ENCODE results near the gene LCNL1.

The LCNL1 gene

GRCh38 chr9:136947028-136947891 is 35.5 kb upstream of the LCNL1 start:
- no peak for DNase-seq

- peak in 1 of 2 donors; percentile 36 for DNase-seq
Measured at GRCh38 chr9:136947955-136948510, 34.8 kb upstream of the LCNL1 start.

- no peak for DNase-seq
Measured at GRCh38 chr9:136949239-136949816, 33.5 kb upstream of the LCNL1 start.

- peak; percentile 95 to 97 for DNase-seq
Measured at GRCh38 chr9:136949817-136950655, 32.8 kb upstream of the LCNL1 start.

GRCh38 chr9:136950656-136951276 is 32.0 kb upstream of the LCNL1 start:
- DNase-seq = no peak

GRCh38 chr9:136951541-136952320 is 31.1 kb upstream of the LCNL1 start, which contains the start of gene LCN12:
Gene LCN12 (plus strand): TSS chr9:136952273. CDS start chr9:136952328, 55 bp downstream.
- DNase-seq = no peak

GRCh38 chr9:136952321-136952850 is 30.4 kb upstream of the LCNL1 start:
- DNase-seq = no peak

- DNase-seq = no peak
Measured at GRCh38 chr9:136952876-136953770, 29.7 kb upstream of the LCNL1 start.

- no peak for DNase-seq
Measured at GRCh38 chr9:136953771-136954269, 29.0 kb upstream of the LCNL1 start.

GRCh38 chr9:136954270-136955083 is 28.3 kb upstream of the LCNL1 start:
- DNase-seq = no peak

GRCh38 chr9:136955202-136955942 is 27.4 kb upstream of the LCNL1 start:
- DNase-seq = no peak

GRCh38 chr9:136955943-136956335 is 26.9 kb upstream of the LCNL1 start:
- DNase-seq = no peak

GRCh38 chr9:136956604-136957003 is 26.2 kb upstream of the LCNL1 start:
- no peak for DNase-seq

GRCh38 chr9:136957461-136957860 is 25.3 kb upstream of the LCNL1 start:
- DNase-seq = no peak

- no peak for DNase-seq
Measured at GRCh38 chr9:136957901-136958300, 24.9 kb upstream of the LCNL1 start.

- no peak for DNase-seq
Measured at GRCh38 chr9:136958473-136958872, 24.3 kb upstream of the LCNL1 start.

- no peak for DNase-seq
Measured at GRCh38 chr9:136958898-136959850, 23.6 kb upstream of the LCNL1 start.
